Vagina (tissue), 2 donors: Measurements from ENCODE around the gene FAM162A.

Experiments used
- POLR2A ChIP-seq, 2 donors: fragments of 450-650 bp; IDR thresholded peaks; one replicate each; pipeline ENCODE4 v1.6.1; 2017; ENCODE audit warnings: antibody characterized with exemption in 2 of 2, mild to moderate bottlenecking in 2 of 2, moderate library complexity in 2 of 2
- TF ChIP-seq, protein P1 (sequence below), 3 experiments: fragments of 450-650 bp in 2 of 3; fragments of 200-600 bp in 1 of 3; sonication (generic) in 1 of 3; IDR thresholded peaks; one replicate each; pipeline ENCODE4 v1.5.1; 2017 to 2019; ENCODE audit warnings: antibody characterized with exemption in 3 of 3, mild to moderate bottlenecking in 2 of 3, moderate library complexity in 2 of 3

DNA sequence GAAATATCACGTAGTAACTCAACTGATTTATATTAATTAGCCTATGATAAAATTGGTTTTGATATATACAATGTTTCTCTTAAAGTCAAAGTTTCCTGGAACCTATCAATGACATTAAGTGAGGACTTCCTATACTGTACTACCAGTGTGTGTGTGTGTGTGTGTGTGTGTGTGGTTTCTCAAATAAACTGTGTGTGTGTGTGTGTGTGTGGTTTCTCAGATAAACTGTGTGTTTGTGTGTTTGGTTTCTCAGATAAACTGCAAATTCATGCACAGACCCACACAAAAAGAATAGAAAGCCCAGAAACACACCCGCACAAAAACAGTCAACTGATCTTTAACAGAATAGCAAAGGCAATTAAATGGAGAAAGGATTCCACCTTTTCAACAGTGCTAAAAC is 46.4 kb downstream of the FAM162A start:
- TF ChIP-seq, protein P1, sequence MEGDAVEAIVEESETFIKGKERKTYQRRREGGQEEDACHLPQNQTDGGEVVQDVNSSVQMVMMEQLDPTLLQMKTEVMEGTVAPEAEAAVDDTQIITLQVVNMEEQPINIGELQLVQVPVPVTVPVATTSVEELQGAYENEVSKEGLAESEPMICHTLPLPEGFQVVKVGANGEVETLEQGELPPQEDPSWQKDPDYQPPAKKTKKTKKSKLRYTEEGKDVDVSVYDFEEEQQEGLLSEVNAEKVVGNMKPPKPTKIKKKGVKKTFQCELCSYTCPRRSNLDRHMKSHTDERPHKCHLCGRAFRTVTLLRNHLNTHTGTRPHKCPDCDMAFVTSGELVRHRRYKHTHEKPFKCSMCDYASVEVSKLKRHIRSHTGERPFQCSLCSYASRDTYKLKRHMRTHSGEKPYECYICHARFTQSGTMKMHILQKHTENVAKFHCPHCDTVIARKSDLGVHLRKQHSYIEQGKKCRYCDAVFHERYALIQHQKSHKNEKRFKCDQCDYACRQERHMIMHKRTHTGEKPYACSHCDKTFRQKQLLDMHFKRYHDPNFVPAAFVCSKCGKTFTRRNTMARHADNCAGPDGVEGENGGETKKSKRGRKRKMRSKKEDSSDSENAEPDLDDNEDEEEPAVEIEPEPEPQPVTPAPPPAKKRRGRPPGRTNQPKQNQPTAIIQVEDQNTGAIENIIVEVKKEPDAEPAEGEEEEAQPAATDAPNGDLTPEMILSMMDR (IDR thresholded peaks at IDR 0.05): no peak
- TF ChIP-seq POLR2A (IDR thresholded peaks at IDR 0.05): no peak
